CD4-positive, alpha-beta T cell treated with Interleukin-4 for 1 hour (primary cell): Measurements from ENCODE around the gene DIPK1A.

Source experiments
- DNase-seq, 2 donors: peaks; one replicate each; pipeline ENCODE4 v3.0.0-alpha.2; 2020 to 2022

The DIPK1A gene

DNA sequence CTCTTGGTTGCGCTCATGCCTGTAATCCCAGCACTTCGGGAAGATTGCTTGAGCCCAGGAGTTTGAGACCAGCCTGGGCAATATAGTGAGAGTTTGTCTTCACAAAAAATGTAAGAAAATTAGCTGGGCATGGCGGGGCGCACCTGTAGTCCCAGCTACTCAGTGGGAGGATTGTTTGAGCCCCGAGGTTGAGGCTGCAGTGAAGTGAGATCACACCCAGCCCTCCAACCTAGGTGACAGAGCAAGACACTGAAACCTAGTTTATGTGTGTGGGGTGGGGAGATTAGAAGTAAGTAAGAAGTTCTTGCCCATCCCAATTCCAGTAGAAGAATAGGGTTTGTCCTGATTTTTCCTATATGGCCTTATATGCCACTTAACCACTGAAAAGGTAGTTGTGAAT, 127.4 kb downstream of the DIPK1A start:
- peak in 1 of 2 donors; percentile 32 for DNase-seq

DNA sequence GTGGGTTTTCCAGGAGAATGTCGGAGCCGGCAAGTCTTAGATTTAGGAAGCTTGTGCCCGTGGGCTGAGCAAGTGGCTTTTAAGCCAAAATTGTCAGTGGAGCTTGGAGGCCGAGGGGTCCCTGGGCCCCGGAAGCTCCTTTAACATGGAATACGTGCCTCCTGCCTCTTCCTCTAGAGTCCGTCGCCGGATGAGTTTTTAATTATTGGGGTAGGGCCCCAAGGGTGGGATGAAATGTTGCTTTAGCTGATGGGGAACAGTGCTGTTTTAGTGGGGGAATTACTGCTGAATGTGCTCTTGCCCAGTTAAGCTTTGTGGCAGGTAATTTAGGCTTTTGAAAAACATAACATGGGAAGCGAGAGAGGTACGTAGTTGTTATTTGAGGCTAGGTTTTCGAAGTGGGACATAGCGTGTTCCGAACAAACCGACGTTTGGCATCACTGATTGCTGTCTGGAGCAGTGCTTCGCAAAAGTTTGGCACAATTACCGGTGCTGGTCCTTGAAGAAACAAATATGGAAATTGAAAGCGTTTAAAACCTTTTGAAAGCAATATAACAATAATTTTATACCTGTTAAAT, 128.6 kb downstream of the DIPK1A start:
- no peak for DNase-seq

DNA sequence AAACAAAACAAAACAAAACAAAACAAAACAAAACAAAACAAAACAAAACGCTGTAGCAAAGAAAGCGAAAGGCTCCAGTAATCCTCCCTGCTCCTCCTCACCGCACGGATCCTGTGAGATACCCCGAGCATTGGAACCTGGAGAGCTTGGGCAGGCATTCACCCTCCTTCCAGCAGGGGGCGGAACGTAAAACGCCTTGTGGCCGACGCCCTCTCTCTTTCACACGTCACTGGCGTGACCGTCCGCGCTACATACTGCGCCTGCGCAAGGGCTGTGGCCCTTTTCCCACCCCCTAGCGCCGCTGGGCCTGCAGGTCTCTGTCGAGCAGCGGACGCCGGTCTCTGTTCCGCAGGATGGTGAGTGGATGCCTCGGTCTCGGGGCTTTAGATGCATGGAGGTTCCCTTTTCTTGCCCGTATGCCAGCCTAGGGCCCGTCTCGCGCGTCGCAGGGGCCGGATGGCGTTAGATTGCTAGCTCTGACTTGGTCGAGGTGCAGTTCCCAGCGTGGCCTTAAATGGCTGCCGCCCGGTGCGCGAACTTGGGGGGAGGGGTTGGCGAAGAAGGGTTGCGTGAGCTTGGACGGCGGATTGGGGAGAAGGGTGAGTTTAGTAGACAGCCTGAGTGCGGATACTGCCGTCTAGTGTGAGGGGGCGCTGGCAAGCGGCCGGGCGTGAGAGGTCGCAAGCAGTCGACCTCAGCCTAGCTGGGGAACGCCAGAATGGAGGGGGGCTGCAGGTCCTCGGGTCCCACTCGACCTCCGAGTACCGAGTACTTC, 129.3 kb downstream of the DIPK1A start, which contains the start of gene RPL5:
Gene RPL5, plus strand, starts transcription at position 279 of the 775 bp plus-strand sequence. Its CDS starts 75 bp downstream, at position 354.
- DNase-seq = peak; percentile 97 to 98

DNA sequence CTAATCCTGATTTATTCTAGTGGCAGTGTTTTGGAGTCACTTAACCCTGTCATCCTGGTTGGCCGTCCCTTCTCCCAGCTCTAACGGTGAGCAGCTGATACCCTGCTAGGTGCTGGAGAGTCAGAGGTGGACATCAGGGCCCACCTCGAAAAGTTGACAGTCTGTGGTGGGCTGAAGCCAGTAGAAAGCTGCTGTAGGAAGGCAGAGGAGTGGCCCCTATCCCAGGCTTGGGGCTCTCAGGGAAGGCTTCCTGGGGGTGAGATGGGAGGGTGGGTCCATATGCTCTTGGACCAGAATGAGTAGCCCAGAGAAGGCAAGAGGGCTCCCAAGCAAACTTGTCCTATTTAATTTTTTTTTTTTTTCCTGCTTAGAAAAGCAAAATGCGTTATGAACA, 129.9 kb downstream of the DIPK1A start:
- DNase-seq = no peak

DNA sequence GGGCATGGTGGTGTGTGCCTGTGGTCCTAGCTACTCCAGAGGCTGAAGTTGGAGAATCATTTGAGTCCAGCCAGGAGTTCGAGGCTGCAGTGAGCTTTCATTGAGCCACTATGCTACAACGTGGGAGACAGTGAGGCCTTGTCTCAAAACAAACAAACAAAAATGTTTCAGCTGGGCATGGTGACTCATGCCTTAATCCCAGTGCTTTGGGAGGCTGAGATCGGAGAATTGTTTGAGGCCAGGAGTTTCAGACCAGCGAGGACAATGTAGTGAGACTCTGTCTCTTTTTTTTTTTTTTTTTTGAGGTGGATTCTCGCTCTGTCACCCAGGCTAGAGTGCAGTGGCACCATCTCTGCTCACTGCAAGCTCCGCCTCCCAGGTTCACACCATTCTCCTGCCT, 134.5 kb downstream of the DIPK1A start:
- no peak for DNase-seq

DNA sequence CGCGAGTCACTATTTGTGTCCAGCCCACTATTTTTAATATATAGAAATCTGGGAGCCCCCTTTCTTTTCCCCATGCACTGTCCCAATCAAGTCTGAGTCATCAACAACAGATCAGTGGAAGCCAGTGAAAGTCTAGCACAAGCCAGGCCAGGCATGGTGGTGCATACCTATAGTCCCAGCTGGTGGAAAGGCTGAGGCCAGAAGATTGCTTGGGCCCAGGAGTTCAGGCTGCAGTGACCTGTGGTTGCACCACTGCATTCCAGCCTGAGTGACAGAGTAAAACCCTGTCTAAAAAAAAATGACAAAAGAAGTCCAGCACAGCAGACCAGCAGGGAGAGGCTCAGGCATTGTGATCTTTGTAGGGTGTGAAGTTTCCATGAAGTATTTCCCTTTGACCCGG, 138.4 kb downstream of the DIPK1A start:
- no peak for DNase-seq

DNA sequence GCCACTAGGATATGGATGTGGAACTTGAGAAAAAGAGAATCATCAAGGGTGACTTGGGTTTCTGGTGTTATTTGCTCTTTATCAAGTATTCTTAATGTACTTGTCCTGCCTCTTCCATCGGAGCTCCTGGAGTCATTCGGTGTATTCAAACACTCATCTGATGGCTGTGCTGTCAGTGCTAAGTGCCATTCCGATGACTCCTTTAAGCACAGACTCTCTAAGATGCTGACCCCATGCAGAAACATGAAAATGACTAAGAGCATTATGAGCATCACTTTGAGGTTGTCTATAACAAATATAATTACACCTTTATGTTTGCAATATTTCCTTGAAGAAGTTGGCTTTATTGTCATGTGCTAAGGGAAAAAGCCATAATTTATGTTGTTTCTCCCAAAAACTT, 140.7 kb downstream of the DIPK1A start:
- no peak for DNase-seq

DNA sequence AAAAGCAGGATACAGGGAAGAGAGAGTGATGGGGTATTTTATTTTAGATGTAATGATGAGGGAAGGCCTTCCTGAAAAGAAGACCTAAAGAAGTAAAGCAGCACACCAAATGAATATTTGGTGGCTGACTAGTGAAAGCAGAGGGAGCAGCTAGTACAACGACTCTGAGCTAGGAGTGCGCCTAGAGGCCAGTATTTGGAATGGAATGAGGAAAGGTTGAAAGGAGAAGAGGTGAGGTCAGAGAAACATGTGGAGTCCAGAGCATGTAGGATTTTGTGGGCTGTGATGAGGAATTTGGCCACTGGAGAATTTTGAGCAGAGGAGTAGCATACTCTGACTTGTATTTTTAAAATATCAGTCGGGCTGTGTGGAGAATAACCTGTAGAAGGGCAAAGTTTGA, 141.2 kb downstream of the DIPK1A start:
- DNase-seq = no peak

DNA sequence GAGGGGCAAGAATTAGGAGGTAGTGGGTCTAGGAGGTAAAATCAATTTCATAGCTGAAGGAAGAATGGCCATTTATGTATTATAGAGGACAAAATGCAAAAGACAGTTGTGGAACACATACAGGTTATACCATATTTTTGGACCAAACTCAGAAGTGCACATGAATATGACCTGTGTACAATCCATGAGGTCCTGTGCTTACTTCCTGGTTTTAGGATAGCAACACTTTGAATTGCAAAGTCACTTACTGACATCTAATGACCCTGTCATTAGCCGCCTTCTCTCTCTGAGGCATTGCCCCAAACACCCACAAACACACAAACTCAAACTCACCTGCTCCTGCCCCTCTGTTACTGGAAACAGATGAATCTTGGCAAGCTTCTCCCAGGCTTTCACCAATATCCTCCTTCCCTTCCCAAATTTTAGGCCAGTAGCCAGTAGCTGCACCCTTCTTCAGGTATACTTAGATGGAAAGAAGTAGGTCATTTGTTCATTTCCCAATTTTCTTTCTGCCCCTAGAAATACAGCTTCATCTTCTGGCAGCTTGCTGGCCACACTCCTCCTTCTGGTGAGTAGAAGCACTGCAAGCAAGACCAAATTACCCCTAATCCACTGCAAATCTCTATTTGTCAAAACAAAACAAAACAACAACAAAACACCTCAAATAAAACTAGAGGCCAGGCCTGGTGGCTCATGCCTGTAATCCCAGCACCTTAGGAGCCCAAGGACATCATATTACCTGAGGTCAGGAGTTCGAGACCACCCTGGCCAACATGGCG, 143.1 kb downstream of the DIPK1A start:
- peak; percentile 37 to 47 for DNase-seq

DNA sequence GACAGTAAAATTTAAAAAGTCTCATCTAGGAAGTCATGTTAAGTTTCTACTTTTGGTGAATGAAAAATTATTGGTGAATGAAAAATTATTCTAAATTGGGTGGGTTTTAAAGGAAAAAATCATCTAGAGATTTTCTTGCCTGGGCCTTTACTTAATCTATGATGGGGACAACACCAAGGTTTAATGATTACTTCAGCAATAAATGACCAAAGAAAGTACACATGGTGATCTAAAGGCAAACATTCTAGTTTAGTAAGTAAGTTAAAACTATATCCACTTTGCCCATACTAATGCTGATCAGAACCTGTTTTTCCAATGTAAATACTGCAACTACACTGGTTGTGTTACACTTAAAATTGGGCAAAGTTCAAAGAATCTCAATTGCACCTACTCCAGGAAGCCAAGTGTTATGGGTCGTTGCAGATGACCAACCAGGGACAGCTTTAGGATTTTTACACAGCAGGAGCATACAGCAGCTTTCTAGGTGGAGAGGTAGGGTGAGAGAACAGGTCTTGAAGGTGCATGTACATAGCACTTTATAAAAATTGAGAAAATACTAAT, 144.0 kb downstream of the DIPK1A start:
- DNase-seq = no peak

DNA sequence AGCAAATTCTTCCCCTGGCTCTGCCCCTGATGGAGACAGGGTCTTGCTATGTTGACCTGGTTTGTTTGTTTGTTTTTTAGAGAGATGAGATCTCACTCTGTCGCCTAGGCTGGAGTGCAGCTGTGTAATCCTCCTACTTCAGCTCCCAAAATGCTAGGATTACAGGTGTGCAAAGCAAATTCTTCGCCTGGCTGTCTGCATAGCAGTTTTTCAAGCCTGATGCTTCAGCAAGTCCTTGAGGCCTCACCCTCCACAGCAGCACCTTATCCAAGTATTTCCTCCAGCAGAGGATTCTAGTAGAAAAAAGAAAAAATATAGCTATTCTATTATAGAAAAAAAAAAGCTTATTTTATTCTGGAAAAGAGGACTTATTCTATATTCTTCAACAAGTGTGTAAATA, 144.5 kb downstream of the DIPK1A start:
- no peak for DNase-seq

DNA sequence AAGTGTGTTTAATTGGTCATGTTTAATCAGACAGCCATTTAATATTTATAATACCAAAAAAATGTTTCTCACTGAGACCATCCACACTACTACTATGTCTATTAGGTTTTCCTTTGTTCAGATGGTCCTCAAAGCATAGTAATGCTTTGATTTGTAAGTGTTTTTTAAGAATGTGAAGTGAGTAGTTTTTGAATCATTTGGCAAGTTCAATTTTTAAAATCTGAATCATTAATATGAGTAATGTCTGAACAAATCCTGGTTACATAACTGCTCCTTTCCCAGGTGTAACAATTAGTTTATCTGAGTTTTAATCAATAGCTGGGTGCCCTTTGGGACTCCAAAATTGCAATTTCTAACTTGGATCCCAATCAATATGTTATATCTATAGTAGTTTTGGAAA, 152.9 kb downstream of the DIPK1A start:
- no peak for DNase-seq

DNA sequence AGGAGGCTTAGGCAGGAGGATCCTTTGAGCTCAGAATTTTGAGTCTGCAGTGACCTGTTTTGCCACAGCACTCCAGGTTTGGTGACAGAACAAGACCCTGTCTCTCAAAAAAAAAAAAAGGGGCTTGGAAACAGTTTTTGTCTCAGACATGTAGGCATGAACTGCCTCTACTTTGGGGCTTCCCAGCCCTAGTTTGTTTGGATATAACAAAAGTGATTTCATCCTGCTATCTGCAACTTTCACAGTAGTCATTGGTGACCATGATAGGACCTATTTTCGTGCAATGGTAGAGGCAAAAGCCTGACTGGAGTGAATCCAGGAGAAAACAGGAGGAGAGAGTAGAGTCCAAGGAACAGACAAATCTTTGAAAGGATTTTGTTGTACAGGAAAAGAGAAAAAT, 156.0 kb downstream of the DIPK1A start:
- no peak for DNase-seq

DNA sequence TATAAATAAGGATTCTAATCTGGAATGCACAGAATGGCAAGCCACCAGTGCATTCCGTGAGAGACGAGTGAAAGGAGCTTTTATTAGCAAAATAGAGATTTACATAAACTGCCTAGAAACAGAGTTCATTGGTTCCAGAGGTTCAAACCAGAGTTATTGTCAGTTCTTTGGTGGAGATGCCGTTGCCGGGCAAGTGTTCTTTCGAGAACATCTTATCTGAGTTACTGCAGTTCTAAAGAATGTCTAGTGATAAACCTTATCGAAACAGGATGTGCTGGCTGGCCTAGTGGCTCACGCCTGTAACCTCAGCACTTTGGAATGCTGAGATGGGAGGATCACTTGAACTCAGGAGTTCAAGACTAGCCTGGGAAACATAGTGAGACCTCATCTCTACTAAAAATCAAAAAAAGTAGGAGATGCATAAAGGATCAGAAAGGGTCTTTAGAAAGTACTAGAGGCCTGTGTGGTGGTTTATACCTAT, 156.5 kb downstream of the DIPK1A start:
- DNase-seq = peak; percentile 23 to 24

DNA sequence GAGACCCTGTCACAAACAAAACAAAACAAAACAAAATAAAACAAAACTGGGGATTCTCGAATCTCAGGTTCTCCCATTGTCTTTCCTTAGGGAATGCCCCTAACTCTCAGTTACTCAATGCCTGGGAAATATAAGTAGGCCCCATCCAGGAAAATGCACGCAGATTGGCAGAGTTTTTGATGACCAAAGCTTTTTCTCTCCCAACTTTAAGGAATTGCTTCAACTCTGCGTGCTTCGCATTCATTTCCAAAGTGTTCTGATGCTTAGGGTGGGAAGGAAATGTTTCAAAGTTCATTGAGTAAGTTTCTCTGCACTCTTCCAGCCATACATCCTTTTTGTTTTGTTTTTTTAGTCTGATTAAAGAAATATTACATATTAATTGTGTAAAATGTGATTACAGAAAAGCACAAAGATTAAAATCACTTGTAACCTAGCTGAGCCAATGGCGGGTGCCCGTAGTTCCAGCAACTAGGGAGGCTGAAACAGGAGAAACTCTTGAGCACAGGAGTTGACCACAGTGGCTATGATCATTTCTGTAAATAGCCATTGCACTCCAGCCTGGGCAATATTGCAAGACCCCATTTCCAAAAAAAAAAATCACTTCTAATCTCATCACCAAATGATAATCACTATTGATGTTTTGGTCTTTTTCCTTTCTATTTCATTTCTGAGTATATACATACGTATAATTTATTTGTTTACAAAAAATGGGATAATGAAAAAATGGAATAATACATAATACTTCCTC, 157.9 kb downstream of the DIPK1A start:
- DNase-seq = no peak

DNA sequence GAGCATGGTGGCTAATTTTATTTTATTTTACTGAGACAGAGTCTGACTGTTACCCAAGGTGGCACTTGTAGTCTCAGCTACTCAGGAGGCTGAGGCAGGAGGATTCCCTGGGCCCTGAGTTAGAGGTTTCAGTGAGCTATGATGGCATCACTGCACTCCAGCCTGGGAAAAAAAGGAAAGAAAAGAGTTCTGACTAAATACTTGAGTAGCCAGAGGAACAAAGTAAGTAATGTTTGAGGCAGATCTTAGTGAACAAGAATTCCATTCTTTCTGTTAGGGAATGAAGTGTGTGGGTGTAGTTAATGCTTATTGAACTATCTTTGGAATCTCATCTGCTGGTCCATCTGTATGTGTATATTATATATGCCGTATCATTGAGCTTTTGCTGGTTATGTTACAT, 163.3 kb downstream of the DIPK1A start:
- no peak for DNase-seq

DNA sequence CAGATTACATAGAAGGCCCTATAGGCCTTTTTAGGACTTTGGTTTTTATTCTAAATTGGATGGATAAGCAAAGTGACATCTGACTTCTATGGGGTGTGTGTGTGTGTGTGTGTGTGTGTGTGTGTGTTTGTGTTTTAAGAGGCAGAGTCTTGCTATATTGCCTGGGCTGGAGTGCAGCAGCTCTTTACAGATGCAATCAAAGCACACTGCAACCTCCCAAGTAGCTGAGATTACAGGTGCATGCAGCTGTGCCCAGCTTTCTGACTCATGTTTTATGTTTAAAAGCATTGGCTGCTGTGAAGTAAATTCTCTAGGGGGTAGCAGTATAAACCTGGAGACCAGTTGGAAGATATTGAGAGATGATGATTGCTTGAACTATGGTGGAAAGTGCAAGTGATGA, 164.0 kb downstream of the DIPK1A start:
- no peak for DNase-seq

DNA sequence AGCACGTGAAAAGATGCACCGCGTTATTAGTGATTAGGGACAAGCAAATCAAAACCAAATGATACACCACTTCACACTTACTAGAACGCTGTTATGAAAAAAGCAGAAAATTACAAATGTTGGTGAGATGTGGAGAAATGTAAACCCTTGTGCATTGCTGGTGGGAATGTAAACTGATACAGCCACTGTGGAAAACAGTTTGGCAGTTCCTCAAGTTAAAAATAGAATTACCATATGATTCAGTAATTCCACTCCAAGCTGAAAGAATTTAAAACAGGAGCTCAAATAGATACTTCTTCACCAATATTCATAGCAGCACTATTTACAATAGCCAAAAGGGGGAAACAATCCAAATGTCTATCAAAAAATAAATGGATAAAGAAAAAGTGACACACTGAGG, 166.1 kb downstream of the DIPK1A start:
- no peak for DNase-seq

DNA sequence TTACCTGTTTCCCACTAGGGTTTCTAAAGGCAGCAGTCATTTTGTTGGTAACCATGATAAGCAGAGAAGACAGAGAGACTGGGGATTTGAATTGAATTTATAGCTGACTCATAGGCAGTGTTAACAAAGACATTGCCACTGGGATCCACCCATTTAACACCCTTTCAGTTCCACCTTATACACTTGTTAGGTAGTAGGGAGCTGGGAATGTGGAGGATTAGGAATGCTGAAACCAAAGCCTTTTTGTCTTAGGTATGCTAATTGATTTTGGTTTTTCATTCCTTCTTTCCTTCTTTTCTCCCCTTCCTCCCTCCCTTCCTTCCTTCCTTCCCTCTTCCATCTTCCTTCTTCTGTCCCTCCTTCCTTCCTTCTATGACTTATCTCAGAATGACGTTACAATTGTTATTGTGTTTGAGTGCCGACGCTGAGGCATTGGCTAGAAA, 168.9 kb downstream of the DIPK1A start:
- DNase-seq = no peak
